GM21825 (cell line): ENCODE data around the gene TBC1D22B.
A peak's percentile ranks its signal among the peaks of the same experiment; 100 is the strongest.

ENCODE experiments used
- ATAC-seq: cut with Tn5 transposase; IDR thresholded peaks from one replicate; pipeline ENCODE4 v1.9.1; 2021; ENCODE audit warnings: mild to moderate bottlenecking, moderate library complexity; ENCODE audit not compliant: unreplicated experiment

The TBC1D22B gene

DNA sequence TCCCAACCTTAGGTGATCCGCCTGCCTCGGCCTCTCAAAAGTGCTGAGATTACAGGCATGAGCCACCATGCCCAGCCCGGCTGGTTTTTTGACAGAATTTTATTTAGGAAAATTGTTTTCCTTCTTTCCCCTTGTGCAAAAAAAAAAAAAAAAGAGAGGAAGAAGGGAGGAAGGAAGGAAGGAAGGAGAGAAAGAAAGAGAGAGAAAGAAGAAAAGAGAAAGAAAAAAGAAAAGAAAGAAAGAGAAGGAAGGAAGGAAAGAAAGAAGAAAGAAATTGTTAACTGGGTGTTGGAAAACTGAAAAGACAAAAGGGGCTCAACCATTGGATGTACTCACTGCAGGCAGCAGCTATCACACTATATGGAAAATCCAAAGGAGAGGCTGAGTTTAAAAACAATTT, 94.8 kb downstream of the TBC1D22B start:
- ATAC-seq, result no peak

GRCh38 chr6:37353761-37354525, 96.4 kb downstream of the TBC1D22B start, which contains the start of gene RNF8:
TSS of gene RNF8 (plus strand) at chr6:37353983. CDS start at chr6:37354165, 182 bp downstream.
- ATAC-seq, result peak; percentile 82

DNA sequence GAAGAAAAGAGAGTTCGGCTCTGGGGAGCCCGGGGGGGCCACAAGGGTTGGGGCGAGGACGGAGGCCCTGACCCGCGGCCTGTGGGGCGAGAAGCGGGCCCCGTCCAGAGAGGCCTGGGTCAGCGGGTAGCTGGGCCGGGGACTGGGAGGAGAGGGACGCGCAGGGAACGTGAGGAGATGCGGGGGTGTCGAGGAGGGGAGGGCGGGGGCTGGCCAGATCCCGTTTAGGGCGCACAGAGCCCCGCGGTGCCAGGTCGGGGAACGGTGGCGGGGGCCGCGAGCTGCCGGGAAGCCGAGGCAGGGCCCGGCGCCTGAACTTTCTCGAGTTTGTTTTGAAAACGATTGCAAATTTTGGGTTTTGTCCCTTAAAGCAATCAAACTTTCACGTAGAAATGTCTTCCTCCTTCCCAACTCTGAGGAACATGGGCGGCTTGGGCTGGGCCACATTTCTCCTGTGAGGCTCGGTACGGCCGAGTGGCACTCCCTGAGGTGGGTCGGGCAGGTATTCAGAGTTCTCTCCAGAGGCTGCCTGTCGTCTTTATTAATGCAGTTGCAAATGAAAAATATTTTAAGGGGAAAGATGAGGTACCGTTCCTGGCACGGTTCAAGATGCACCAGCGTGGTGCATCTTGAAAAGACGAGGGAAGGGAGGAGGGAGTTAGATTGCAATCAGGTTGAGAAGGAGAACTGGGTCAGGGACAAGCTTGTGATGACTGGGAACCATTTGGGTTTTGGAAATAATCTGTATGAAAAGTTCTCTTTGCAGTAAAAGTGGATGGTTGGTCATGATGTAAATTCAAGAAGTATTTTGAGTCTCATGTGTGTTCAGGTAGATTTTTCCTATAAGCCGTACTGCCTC, 97.2 kb downstream of the TBC1D22B start:
- ATAC-seq, result no peak

DNA sequence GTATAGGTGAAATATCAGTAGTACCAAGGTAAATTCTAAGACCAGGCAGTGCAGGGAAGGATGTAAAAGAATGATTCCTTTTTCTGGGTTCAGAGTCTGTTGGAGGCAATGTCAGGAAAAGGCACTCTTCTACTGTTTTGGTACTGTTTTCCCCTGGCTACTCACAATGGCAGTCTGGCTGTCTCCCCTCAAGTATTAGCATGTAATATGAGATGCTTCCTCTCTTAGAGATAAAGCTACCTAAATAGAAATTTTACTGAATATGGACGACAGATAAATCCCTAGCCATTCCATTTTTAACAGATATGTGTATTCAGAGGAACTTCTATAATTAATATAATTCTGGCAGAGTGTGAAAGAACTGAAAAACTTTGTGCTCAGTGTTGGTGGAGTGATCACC, 99.7 kb downstream of the TBC1D22B start:
- no peak for ATAC-seq

GRCh38 chr6:37357860-37358259, 100.3 kb downstream of the TBC1D22B start:
- no peak for ATAC-seq

DNA sequence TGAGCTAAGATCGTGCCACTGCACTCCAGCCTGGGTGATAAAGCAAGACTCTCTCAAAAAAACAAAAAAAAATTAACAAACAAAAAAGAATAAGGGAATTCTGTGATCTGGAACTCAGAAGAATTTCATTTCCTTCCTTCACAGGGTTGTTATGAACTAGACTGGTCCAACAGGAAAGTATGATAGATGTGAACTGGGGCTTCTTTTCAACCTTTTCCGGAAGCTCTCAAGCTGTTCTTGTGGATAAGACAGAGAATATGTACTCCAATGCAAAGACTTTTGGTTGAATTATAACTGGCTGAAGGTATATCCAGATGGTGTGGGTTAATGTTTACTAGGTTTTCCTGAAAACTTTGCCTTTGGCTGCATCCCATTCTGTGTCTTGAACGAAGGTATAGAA, 101.5 kb downstream of the TBC1D22B start:
- no peak for ATAC-seq

DNA sequence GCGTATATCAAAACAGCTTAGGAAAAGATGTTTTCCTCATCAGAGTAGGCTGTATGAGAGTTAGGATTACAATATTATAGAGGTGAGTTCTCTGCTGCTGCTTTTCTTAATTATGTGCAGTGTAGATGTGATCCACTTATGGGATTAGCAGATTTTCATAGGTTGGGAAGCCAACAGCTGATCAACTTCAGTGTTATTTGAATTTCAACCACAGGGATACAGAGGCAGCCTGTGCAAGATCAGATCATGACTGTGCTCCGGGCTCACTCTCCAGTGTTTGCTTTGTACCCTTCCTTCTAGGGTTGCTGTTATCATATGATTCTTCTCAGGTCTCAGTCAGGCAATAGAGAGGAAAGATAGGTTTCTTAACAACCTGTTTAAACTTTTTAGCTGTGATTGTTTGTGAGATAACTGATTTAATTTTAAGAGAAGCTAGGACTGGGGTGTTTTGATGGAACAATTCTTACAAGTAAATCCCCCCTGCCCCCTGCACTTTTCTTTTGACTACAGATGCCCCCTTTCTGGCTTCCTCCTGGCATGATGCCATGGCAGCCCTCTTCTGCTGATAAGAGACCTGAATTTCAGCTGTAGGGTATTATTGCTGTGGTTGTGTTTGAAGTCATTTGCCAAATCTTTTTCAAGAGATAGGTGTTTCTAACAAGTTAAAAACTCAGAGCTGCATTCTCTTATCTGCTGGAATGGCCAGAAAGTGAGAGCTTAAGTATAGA, 104.7 kb downstream of the TBC1D22B start:
- no peak for ATAC-seq

DNA sequence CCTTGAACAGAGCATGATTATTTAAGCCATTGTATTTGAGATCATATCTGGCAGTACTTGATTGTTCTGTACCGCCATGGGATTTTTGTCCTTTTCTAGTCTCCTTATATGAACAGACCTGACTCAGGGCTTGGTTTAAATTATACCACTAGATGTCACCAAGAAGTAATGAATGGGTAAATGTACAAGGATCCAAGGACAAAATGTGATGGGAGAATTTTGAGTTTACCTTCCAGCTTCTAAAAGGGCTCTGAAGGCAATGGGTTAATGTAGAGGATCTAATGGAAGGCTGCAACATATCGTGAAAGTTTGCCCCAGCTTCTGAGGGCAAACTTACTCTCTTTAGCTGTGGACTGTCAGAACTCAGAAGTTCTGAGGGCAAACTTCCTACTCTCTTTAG, 108.2 kb downstream of the TBC1D22B start:
- no peak for ATAC-seq

DNA sequence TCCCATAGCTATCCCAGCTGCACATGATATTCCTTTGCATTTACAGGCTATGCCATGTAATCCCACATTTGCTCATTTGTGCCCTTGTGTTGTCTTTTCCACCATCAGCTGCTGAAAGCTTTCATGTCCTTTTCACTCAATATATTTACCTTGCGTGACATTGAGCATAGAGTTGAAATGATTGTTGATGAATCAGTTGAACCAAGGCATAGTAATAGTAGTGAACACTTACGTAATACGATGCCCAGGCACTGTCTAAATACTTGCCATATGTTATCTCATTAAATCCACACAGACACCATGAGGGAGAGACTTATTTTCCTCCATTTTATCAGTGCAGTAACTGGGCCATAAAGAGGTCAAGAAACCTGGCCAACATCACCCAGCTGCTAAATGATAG, 109.3 kb downstream of the TBC1D22B start:
- ATAC-seq, result no peak

DNA sequence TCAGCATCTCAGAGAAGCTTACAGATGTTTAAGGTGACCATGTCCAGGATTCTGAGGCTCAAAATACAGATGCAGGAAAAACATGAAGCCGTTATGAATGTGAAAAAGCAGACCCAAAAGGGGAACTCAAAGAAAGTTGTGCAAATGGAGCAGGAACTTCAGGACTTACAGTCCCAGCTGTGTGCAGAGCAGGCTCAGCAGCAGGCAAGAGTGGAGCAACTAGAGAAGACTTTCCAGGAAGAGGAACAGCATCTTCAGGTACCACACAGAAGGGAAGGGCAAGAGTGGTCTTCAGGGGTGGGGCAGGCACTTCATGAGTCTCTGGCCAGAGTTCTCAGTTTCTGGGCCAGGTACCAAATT, 111.4 kb downstream of the TBC1D22B start:
- ATAC-seq, result no peak

GRCh38 chr6:37369321-37370201, 112.0 kb downstream of the TBC1D22B start:
- no peak for ATAC-seq

- no peak for ATAC-seq
Measured at GRCh38 chr6:37371154-37372083, 113.8 kb downstream of the TBC1D22B start.

GRCh38 chr6:37372116-37372515, 114.5 kb downstream of the TBC1D22B start:
- no peak for ATAC-seq

GRCh38 chr6:37373822-37374471, 116.4 kb downstream of the TBC1D22B start:
- no peak for ATAC-seq

DNA sequence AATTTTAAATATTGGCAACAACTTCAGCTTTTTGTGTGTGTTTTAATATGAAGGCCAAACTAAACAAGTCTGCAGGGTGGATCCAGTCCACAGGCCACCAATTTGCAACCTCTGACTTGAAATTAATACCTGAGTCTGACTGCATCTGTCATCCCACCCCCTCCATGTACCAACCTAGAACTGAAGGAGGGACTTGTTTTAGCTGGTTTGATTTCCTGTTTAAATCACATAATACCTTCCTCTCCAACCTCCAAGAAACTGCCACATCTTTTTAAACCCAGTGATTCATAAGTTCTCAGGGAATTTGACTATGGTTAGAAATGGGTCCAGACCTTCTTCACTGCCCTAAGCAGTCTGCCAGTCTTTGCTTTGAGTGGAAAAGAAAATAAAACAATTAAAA, 117.8 kb downstream of the TBC1D22B start:
- ATAC-seq, result no peak

DNA sequence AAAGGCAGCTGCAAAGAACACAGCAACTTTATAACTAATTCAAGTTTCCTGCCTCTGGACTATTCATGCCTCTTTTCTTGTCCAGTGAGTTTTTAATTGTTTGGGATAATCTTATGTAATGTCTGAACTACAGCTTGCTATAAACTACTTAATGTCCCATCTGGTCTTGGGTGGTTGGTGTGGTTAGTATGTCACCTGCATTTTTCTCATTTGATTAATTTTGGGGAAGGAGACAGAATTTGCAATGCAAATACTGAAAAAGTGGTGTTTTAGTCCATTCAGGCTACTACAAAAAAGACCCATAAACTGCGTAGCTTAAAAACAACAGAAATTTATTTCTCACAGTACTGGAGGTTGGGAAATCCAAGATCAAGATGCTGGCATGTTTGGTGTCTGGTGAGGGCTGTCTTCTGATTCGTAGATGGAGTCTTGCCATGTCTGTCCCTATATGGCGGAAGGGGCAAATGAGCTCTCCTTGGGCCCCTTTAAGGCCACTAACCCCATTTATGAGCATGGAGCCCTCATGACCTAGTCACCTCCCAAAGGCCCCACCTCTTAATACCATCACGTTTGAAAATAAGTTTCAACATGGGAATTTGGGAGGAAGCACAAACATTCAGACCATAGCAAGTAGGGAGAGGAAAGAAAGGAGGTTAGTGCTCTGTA, 118.6 kb downstream of the TBC1D22B start:
- ATAC-seq, result no peak

DNA sequence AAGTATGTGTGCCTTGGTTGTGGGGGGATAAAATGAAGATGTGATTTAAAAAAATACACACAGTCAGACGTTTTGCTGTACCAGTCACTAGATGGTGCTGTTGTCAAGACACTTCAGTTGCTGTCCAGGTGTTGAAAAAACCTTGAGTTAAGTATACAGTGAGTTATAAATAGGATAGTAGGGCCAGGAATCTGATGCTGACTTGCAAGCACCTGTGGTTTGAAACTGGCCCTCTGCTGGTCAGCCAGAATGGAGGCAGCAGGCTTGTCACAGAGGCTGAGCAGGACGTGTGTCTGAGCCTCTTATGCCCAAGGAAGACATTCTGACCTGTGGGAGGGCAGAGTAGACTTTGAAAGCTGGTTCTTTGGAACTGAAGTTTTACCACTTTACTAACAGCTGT, 124.0 kb downstream of the TBC1D22B start:
- no peak for ATAC-seq
